Erythroblast (primary cell): Measurements from ENCODE around the gene RRP1.
A peak's percentile ranks its signal among the peaks of the same experiment; 100 is the strongest.

Experiments
- DNase-seq, 2 experiments: peaks; one replicate each; lab custom pipeline; 2025; lab: John Stamatoyannopoulos, UW
- GATA1 ChIP-seq: IDR thresholded peaks from 2 replicates; pipeline ENCODE4 v1.6.1; 2011; ENCODE audit warnings: low read depth, mild to moderate bottlenecking, control low read depth, low read length, moderate library complexity
- POLR2A ChIP-seq: IDR thresholded peaks from 2 replicates; pipeline ENCODE4 v1.6.1; 2011; ENCODE audit warnings: mild to moderate bottlenecking, low read length

Gene RRP1

GRCh38 chr21:43849532-43850299 lies 60.3 kb downstream of the RRP1 start:
- no peak for TF ChIP-seq GATA1
- TF ChIP-seq POLR2A, result no peak
- DNase-seq, result peak in 1 of 2 experiments; percentile 18

- TF ChIP-seq POLR2A, result no peak
- TF ChIP-seq GATA1, result no peak
- DNase-seq, result peak; percentile 19 to 36
Observed at GRCh38 chr21:43850728-43851295, 61.4 kb downstream of the RRP1 start.

DNA sequence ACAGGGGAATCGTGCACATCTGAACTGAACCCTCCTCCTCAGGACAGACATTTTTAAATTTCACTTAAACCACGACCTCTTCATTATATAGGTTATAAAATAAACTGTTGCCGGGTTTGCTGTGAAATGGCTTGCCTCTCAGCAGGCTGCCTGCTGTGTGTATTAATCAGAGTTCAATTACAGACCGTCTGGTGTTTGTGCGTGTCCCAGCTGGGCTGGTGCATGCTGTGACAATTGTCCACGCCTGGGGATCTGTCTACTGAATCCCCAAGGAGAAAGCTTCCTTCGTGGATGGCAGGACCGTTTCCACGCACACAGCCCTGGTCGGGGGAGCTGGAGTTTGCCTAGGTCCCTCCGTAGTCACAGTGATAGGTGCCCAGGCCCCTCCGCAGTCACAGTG lies 62.2 kb downstream of the RRP1 start:
- TF ChIP-seq POLR2A, result no peak
- TF ChIP-seq GATA1, result no peak
- no peak for DNase-seq

- DNase-seq, result peak; percentile 47 to 60
- TF ChIP-seq GATA1, result no peak
- no peak for TF ChIP-seq POLR2A
Observed at GRCh38 chr21:43853851-43854772, 64.7 kb downstream of the RRP1 start.
